HepG2 (cell line): ENCODE results near the gene C3orf18.

Experiments
- MEIS1 ChIP-seq: sonication (generic); formaldehyde crosslinking; IDR thresholded peaks from 2 replicates; pipeline ENCODE4 v1.9.0; 2021; ENCODE audit warnings: mild to moderate bottlenecking, missing genetic modification reagents, moderate library complexity, borderline replicate concordance
- MEIS2 ChIP-seq: sonication (generic); formaldehyde crosslinking; IDR thresholded peaks from 2 replicates; pipeline ENCODE4 v1.9.0; 2021; ENCODE audit warnings: mild to moderate bottlenecking, missing genetic modification reagents
- NR3C1 ChIP-seq: sonication (generic); formaldehyde crosslinking; IDR thresholded peaks from 2 replicates; pipeline ENCODE4 v1.4.0; 2020; ENCODE audit warnings: missing genetic modification reagents
- ZBTB7A ChIP-seq: sonication (generic); formaldehyde crosslinking; IDR thresholded peaks from 2 replicates; pipeline ENCODE4 v1.8.0; 2022; ENCODE audit warnings: mild to moderate bottlenecking, missing genetic modification reagents
- ZNF34 ChIP-seq: sonication (generic); formaldehyde crosslinking; IDR thresholded peaks from 2 replicates; pipeline ENCODE4 v1.4.0; 2020; ENCODE audit warnings: mild to moderate bottlenecking, missing genetic modification reagents, borderline replicate concordance
- TF ChIP-seq, protein P1 (sequence below): sonication (generic); formaldehyde crosslinking; IDR thresholded peaks from 2 replicates; pipeline ENCODE4 v1.4.0; 2020; ENCODE audit warnings: missing genetic modification reagents, low read depth, mild to moderate bottlenecking, borderline replicate concordance
- TF ChIP-seq, protein P2 (sequence below): sonication (generic); formaldehyde crosslinking; IDR thresholded peaks from 2 replicates; pipeline ENCODE4 v1.4.0; 2020; ENCODE audit warnings: low read depth, missing genetic modification reagents

DNA sequence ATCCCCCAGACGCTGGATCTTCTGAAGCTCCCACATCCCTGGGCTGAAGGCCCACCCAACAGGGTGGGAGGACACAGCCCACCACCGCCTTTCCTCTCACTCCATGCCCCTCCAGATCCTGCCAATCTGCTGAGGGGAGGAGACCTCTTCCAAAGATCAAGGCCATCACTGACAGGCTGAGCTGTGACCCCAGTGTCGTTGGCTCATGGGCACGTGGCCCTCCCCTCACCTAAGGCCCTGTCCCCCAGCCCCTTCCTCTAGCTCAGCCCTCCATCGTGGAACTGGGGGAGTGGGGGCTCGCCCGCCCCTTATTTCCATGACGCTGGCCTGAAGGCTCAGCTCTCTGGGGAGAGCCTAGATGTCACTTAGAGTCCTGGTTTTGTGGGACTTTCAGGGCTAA is 10.4 kb downstream of the C3orf18 start:
- TF ChIP-seq ZBTB7A = peak; percentile 39
- no peak for TF ChIP-seq MEIS2 (CRISPR knock-in tag)
- no peak for TF ChIP-seq MEIS1 (CRISPR knock-in tag)
- TF ChIP-seq, protein P1, sequence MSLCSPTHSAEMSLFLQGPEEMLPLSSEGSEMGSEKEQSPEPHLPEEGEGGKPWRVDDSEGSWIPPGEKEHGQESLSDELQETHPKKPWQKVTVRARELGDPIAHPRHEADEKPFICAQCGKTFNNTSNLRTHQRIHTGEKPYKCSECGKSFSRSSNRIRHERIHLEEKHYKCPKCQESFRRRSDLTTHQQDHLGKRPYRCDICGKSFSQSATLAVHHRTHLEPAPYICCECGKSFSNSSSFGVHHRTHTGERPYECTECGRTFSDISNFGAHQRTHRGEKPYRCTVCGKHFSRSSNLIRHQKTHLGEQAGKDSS (CRISPR knock-in tag) = no peak
- TF ChIP-seq NR3C1 (CRISPR knock-in tag) = no peak
- TF ChIP-seq, protein P2, sequence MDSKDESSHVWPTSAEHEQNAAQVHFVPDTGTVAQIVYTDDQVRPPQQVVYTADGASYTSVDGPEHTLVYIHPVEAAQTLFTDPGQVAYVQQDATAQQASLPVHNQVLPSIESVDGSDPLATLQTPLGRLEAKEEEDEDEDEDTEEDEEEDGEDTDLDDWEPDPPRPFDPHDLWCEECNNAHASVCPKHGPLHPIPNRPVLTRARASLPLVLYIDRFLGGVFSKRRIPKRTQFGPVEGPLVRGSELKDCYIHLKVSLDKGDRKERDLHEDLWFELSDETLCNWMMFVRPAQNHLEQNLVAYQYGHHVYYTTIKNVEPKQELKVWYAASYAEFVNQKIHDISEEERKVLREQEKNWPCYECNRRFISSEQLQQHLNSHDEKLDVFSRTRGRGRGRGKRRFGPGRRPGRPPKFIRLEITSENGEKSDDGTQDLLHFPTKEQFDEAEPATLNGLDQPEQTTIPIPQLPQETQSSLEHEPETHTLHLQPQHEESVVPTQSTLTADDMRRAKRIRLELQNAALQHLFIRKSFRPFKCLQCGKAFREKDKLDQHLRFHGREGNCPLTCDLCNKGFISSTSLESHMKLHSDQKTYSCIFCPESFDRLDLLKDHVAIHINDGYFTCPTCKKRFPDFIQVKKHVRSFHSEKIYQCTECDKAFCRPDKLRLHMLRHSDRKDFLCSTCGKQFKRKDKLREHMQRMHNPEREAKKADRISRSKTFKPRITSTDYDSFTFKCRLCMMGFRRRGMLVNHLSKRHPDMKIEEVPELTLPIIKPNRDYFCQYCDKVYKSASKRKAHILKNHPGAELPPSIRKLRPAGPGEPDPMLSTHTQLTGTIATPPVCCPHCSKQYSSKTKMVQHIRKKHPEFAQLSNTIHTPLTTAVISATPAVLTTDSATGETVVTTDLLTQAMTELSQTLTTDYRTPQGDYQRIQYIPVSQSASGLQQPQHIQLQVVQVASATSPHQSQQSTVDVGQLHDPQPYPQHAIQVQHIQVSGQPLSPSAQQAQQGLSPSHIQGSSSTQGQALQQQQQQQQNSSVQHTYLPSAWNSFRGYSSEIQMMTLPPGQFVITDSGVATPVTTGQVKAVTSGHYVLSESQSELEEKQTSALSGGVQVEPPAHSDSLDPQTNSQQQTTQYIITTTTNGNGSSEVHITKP = no peak
- no peak for TF ChIP-seq ZNF34 (CRISPR knock-in tag)
